GM23338 (cell line): Measurements from ENCODE around the gene PDE2A. TPM values are rescaled to one million over a fixed set of nuclear protein-coding genes. Genes with fewer than 3 reads are reported as not detected.

Experiments
- CTCF ChIP-seq, 2 experiments: fragments of 200-600 bp in 1 of 2; sonication (generic) in 1 of 2; conservative IDR thresholded peaks; 2 replicates each; pipeline versions ENCODE4 v1.5.1 to v1.6.1; 2016 to 2017; ENCODE audit warnings: antibody characterized with exemption in 2 of 2, low read depth in 2 of 2, mild to moderate bottlenecking in 2 of 2, moderate library complexity in 1 of 2
- ETS1 ChIP-seq: IDR thresholded peaks from 2 replicates; pipeline ENCODE4 v1.6.1; 2016; ENCODE audit warnings: antibody characterized with exemption
- EZH2phosphoT487 ChIP-seq: fragments of 200-600 bp; sonication (generic); IDR thresholded peaks from one replicate; pipeline ENCODE4 v1.8.1; 2018; ENCODE audit warnings: antibody characterized with exemption; ENCODE audit not compliant: unreplicated experiment
- JUNB ChIP-seq: IDR thresholded peaks from one replicate; pipeline ENCODE4 v1.6.1; 2016; ENCODE audit warnings: antibody characterized with exemption; ENCODE audit not compliant: unreplicated experiment
- NANOG ChIP-seq: IDR thresholded peaks from 2 replicates; pipeline ENCODE4 v1.6.1; 2016; ENCODE audit warnings: antibody characterized with exemption, borderline replicate concordance
- STAT1 ChIP-seq: IDR thresholded peaks from one replicate; pipeline ENCODE4 v1.6.1; 2016; ENCODE audit warnings: antibody characterized with exemption; ENCODE audit not compliant: unreplicated experiment
- ZNF114 ChIP-seq: fragments of 250-450 bp; sonication (Bioruptor Pico); IDR thresholded peaks from 2 replicates; pipeline ENCODE4 v1.5.0; 2020; ENCODE audit warnings: mild to moderate bottlenecking, moderate library complexity
- ZNF331 ChIP-seq: fragments of 250-450 bp; sonication (Bioruptor Pico); IDR thresholded peaks from 2 replicates; pipeline ENCODE4 v1.5.0; 2020; ENCODE audit warnings: low read depth, mild to moderate bottlenecking, moderate library complexity
- polyA plus RNA-seq: library from polyadenylated mRNA; unstranded; fragments of >200 nt; fragmentation: Nextera tagmentation; extraction: Ambion mirVana; gene quantifications from 2 replicates; pipeline ENCODE4 v1.2.1, GENCODE V29; 2016
- total RNA-seq: library from RNA; depleted of rRNA; stranded (reverse); fragments of >200 nt; shearing (Covaris generic); gene quantifications from 2 replicates; pipeline ENCODE4 v1.2.3, GENCODE V29; 2014
- TF ChIP-seq, protein P1 (sequence below): fragments of 250-450 bp; sonication (Bioruptor Pico); IDR thresholded peaks from 2 replicates; pipeline ENCODE4 v1.5.0; 2020; ENCODE audit warnings: mild to moderate bottlenecking, moderate library complexity

PDE2A gene
- total and polyA plus RNA-seq, 2 experiments from 2014 or later, result 4.3 to 16.2 TPM

GRCh38 chr11:72636376-72636775 lies 37.8 kb downstream of the PDE2A start (continued):
- TF ChIP-seq, protein P1, sequence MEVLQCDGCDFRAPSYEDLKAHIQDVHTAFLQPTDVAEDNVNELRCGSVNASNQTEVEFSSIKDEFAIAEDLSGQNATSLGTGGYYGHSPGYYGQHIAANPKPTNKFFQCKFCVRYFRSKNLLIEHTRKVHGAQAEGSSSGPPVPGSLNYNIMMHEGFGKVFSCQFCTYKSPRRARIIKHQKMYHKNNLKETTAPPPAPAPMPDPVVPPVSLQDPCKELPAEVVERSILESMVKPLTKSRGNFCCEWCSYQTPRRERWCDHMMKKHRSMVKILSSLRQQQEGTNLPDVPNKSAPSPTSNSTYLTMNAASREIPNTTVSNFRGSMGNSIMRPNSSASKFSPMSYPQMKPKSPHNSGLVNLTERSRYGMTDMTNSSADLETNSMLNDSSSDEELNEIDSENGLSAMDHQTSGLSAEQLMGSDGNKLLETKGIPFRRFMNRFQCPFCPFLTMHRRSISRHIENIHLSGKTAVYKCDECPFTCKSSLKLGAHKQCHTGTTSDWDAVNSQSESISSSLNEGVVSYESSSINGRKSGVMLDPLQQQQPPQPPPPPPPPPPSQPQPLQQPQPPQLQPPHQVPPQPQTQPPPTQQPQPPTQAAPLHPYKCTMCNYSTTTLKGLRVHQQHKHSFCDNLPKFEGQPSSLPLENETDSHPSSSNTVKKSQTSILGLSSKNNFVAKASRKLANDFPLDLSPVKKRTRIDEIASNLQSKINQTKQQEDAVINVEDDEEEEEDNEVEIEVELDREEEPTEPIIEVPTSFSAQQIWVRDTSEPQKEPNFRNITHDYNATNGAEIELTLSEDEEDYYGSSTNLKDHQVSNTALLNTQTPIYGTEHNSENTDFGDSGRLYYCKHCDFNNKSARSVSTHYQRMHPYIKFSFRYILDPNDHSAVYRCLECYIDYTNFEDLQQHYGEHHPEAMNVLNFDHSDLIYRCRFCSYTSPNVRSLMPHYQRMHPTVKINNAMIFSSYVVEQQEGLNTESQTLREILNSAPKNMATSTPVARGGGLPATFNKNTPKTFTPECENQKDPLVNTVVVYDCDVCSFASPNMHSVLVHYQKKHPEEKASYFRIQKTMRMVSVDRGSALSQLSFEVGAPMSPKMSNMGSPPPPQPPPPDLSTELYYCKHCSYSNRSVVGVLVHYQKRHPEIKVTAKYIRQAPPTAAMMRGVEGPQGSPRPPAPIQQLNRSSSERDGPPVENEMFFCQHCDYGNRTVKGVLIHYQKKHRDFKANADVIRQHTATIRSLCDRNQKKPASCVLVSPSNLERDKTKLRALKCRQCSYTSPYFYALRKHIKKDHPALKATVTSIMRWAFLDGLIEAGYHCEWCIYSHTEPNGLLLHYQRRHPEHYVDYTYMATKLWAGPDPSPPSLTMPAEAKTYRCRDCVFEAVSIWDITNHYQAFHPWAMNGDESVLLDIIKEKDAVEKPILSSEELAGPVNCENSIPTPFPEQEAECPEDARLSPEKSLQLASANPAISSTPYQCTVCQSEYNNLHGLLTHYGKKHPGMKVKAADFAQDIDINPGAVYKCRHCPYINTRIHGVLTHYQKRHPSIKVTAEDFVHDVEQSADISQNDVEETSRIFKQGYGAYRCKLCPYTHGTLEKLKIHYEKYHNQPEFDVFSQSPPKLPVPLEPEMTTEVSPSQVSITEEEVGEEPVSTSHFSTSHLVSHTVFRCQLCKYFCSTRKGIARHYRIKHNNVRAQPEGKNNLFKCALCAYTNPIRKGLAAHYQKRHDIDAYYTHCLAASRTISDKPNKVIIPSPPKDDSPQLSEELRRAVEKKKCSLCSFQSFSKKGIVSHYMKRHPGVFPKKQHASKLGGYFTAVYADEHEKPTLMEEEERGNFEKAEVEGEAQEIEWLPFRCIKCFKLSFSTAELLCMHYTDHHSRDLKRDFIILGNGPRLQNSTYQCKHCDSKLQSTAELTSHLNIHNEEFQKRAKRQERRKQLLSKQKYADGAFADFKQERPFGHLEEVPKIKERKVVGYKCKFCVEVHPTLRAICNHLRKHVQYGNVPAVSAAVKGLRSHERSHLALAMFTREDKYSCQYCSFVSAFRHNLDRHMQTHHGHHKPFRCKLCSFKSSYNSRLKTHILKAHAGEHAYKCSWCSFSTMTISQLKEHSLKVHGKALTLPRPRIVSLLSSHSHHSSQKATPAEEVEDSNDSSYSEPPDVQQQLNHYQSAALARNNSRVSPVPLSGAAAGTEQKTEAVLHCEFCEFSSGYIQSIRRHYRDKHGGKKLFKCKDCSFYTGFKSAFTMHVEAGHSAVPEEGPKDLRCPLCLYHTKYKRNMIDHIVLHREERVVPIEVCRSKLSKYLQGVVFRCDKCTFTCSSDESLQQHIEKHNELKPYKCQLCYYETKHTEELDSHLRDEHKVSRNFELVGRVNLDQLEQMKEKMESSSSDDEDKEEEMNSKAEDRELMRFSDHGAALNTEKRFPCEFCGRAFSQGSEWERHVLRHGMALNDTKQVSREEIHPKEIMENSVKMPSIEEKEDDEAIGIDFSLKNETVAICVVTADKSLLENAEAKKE, result no peak
- TF ChIP-seq NANOG (no peak), ZNF331 (CRISPR knock-in tag) (no peak), ZNF114 (no peak), JUNB (no peak), ETS1 (no peak), EZH2phosphoT487 (no peak), STAT1 (no peak), CTCF (conservative IDR thresholded peaks at IDR 0.05; ENCODE audit: low read depth in 2 of 2) (no peak)
